Endothelial cell of umbilical vein (primary cell): Measurements from ENCODE around the gene RUNX2. TPM values are rescaled to one million over a fixed set of nuclear protein-coding genes. Genes with fewer than 3 reads are reported as not detected.

Source experiments
- BruUV-seq: library from RNA; stranded (reverse); fragments of 400-500 nt; replicated peaks from 2 replicates; lab custom pipeline; 2021; lab: Mats Ljungman, UMichigan
- CTCF ChIA-PET: fragments of 300-600, 350-600 bp; sonication (Branson Sonifier 250); formaldehyde crosslinking; loops from one replicate; lab custom pipeline; 2021; ENCODE audit warnings: antibody characterized with exemption, inconsistent platforms; lab: Charles Lee
- POLR2A ChIA-PET: fragments of 300-600, 350-600 bp; sonication (Branson Sonifier 250); formaldehyde crosslinking; loops from one replicate; lab custom pipeline; 2021; ENCODE audit warnings: antibody characterized with exemption, inconsistent platforms; lab: Charles Lee
- DNase-seq: peaks from one replicate; pipeline ENCODE4 v3.0.0-alpha.2; 2011; ENCODE audit warnings: low read depth, low spot score
- FAIRE-seq: peaks from 2 replicates; lab custom pipeline; 2011; peaks lifted over from hg19 to GRCh38; lab: Jason Lieb, UNC
- H2AFZ ChIP-seq: 2 replicates; pipeline ENCODE4 v1.6.0; 2012; ENCODE audit warnings: low read depth, low read length, control low read depth, inconsistent platforms
- H3K27ac ChIP-seq: 2 replicates; pipeline ENCODE4 v1.5.1; 2011; ENCODE audit warnings: low read depth, mild to moderate bottlenecking, control low read depth, low read length, moderate library complexity; ENCODE audit not compliant: insufficient read depth
- H3K27me3 ChIP-seq, 2 experiments: 2 replicates each; pipeline versions ENCODE4 v1.6.0 to v1.6.1; 2011; ENCODE audit warnings: low read length in 2 of 2, mixed read lengths in 1 of 2; ENCODE audit not compliant: control insufficient read depth in 2 of 2, insufficient read depth in 2 of 2
- H3K36me3 ChIP-seq, 2 experiments: 2 replicates in 1 of 2; 3 replicates in 1 of 2; pipeline ENCODE4 v1.5.1; 2011; ENCODE audit warnings: low read length in 2 of 2, mild to moderate bottlenecking in 1 of 2, moderate library complexity in 1 of 2; ENCODE audit not compliant: control insufficient read depth in 2 of 2, insufficient read depth in 2 of 2; ENCODE audit errors: extremely low read depth in 1 of 2
- H3K4me1 ChIP-seq: 3 replicates; pipeline ENCODE4 v1.5.1; 2011; ENCODE audit warnings: mild to moderate bottlenecking, low read length; ENCODE audit not compliant: control insufficient read depth, insufficient read depth; ENCODE audit errors: extremely low read depth
- H3K4me2 ChIP-seq: 2 replicates; pipeline ENCODE4 v1.6.1; 2011; ENCODE audit warnings: low read length, control low read depth, mixed read lengths; ENCODE audit not compliant: insufficient read depth
- H3K4me3 ChIP-seq, 3 experiments: fragments of 200-600 bp in 1 of 3; sonication (generic), shearing (Covaris generic) in 1 of 3; replicated peaks in 1 of 3; 2 replicates each; pipeline ENCODE4 v1.5.1; 2011 to 2016; ENCODE audit warnings: control low read depth in 3 of 3, low read length in 3 of 3, mild to moderate bottlenecking in 2 of 3, inconsistent platforms in 1 of 3, low read depth in 1 of 3, moderate library complexity in 1 of 3; ENCODE audit not compliant: insufficient read depth in 1 of 3
- H3K79me2 ChIP-seq: 2 replicates; pipeline ENCODE4 v1.6.0; 2012; ENCODE audit warnings: low read length, inconsistent platforms; ENCODE audit not compliant: control insufficient read depth, insufficient read depth
- H3K9ac ChIP-seq: replicated peaks from 2 replicates; pipeline ENCODE3; 2011; ENCODE audit warnings: low read length, control low read depth; ENCODE audit not compliant: insufficient read depth; ENCODE audit errors: extremely low read depth
- H3K9me1 ChIP-seq: replicated peaks from 3 replicates; pipeline ENCODE4 v1.6.0; 2011; ENCODE audit warnings: mild to moderate bottlenecking, low read length; ENCODE audit not compliant: control insufficient read depth, insufficient read depth; ENCODE audit errors: extremely low read depth
- H3K9me3 ChIP-seq: replicated peaks from 2 replicates; pipeline ENCODE4 v1.5.1; 2012; ENCODE audit warnings: low read length, inconsistent platforms; ENCODE audit not compliant: control insufficient read depth, insufficient read depth
- H4K20me1 ChIP-seq: replicated peaks from 2 replicates; pipeline ENCODE3; 2011; ENCODE audit warnings: mild to moderate bottlenecking, low read length; ENCODE audit not compliant: control insufficient read depth, insufficient read depth; ENCODE audit errors: extremely low read depth
- EZH2 ChIP-seq: IDR thresholded peaks from 2 replicates; pipeline ENCODE4 v1.6.1; 2012; ENCODE audit warnings: borderline replicate concordance, low read depth, mild to moderate bottlenecking, moderate library complexity, low read length, inconsistent platforms; ENCODE audit not compliant: severe bottlenecking
- FOS ChIP-seq: IDR thresholded peaks from 2 replicates; pipeline ENCODE4 v1.6.1; 2011; ENCODE audit warnings: mild to moderate bottlenecking, low read length, moderate library complexity, borderline replicate concordance; ENCODE audit not compliant: insufficient read depth
- GATA2 ChIP-seq: IDR thresholded peaks from 2 replicates; pipeline ENCODE4 v1.7.0; 2011; ENCODE audit warnings: low read depth, mild to moderate bottlenecking, moderate library complexity, mixed read lengths, low read length; ENCODE audit not compliant: insufficient read length, insufficient read depth
- JUN ChIP-seq: IDR thresholded peaks from 2 replicates; pipeline ENCODE4 v1.6.1; 2011; ENCODE audit warnings: borderline replicate concordance, low read depth; ENCODE audit not compliant: insufficient read length, insufficient read depth
- MYC ChIP-seq: IDR thresholded peaks from one replicate; pipeline ENCODE4 v1.6.1; 2011; ENCODE audit warnings: mild to moderate bottlenecking, low read depth, low read length
- POLR2A ChIP-seq: IDR thresholded peaks from 2 replicates; pipeline ENCODE4 v1.6.1; 2012; ENCODE audit warnings: low read depth, mild to moderate bottlenecking, control low read depth, low read length
- POLR2AphosphoS5 ChIP-seq: IDR thresholded peaks from 2 replicates; pipeline ENCODE4 v1.6.1; 2012; ENCODE audit warnings: low read depth, mild to moderate bottlenecking, control low read depth, low read length, moderate library complexity; ENCODE audit not compliant: insufficient read depth
- dilution Hi-C: fragments of 300-500 bp; cut with MboI; formaldehyde crosslinking; loops from one replicate; pipeline ENCODE4 v1.15.0; 2019; ENCODE audit warnings: low sequenced_read_pairs; ENCODE audit not compliant: extremely low pct_ligation_motif_present
- intact Hi-C: fragments of 100-400 bp; cut with micrococcal nuclease; formaldehyde crosslinking; loops from one replicate; pipeline ENCODE4 v1.10.0; 2022
- polyA plus RNA-seq, 4 experiments: library from polyadenylated mRNA; depleted of rRNA in 3 of 4; stranded (reverse) in 3 of 4; unstranded in 1 of 4; fragments of >200 nt; gene quantifications; 2 replicates each; pipeline versions ENCODE4 v1.2.1 to v1.2.3, GENCODE V29; 2011 to 2012; ENCODE audit warnings: missing spikeins in 1 of 4
- total RNA-seq: library from RNA; stranded (reverse); gene quantifications from 2 replicates; pipeline ENCODE4 v1.2.3, GENCODE V29; 2021
- TF ChIP-seq, protein P1 (sequence below): IDR thresholded peaks from 2 replicates; pipeline ENCODE4 v1.6.1; 2011; ENCODE audit not compliant: insufficient read depth, insufficient read length
- TF ChIP-seq, protein P2 (sequence below), 2 donors: IDR thresholded peaks; 1 replicate in 1 of 2; 2 replicates in 1 of 2; pipeline ENCODE4 v1.5.1; 2011; ENCODE audit warnings: low read length in 2 of 2, mild to moderate bottlenecking in 2 of 2, moderate library complexity in 2 of 2, control low read depth in 1 of 2, inconsistent platforms in 1 of 2, low read depth in 1 of 2; ENCODE audit not compliant: insufficient read depth in 1 of 2; ENCODE audit errors: extremely low read depth in 1 of 2

Gene RUNX2
- total and polyA plus RNA-seq, 2 donors (not counting 3 experiments of a cell fraction or from before 2014, with no cell fraction given): 0.06 TPM; not detected in 1

DNA sequence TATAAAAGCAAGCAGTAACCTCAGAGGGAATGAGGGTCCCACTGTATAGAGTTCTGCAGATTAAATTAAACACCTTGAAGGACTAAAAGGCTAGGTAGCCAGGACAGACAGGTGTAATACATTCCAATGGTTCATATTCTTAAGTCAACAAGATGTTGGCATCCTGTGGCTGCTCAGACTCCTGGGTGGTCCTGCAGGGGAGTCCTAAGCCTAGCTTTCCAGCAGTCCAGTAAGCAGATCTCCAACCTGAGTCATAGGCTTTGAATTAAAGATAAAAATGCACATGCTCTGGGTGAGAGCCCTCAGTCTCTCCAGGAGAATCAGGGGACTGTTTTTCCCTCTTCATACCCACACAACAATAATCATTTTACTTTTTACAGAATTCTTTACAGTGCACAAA is 356.9 kb downstream of the RUNX2 start:
- H3K4me3 ChIP-seq: no peak overlapping the region
- BruUV-seq: no TSS peak
- H3K36me3 ChIP-seq: no peaks in the 10 kb centered on the region
- H3K27me3 ChIP-seq: peaks cover 2 to 6% of the 10 kb centered on the region in 2 experiments
- H3K27ac ChIP-seq: no peak overlapping the region
- DNase-seq (no peak), FAIRE-seq (no peak)
- intact Hi-C loops: no loop called here
- no peak for TF ChIP-seq POLR2AphosphoS5
- TF ChIP-seq POLR2A: no peak
- TF ChIP-seq, protein P1, sequence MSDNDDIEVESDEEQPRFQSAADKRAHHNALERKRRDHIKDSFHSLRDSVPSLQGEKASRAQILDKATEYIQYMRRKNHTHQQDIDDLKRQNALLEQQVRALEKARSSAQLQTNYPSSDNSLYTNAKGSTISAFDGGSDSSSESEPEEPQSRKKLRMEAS: no peak
- no peak for TF ChIP-seq FOS
- no peak for TF ChIP-seq JUN
- TF ChIP-seq MYC: no peak
- TF ChIP-seq, protein P2, sequence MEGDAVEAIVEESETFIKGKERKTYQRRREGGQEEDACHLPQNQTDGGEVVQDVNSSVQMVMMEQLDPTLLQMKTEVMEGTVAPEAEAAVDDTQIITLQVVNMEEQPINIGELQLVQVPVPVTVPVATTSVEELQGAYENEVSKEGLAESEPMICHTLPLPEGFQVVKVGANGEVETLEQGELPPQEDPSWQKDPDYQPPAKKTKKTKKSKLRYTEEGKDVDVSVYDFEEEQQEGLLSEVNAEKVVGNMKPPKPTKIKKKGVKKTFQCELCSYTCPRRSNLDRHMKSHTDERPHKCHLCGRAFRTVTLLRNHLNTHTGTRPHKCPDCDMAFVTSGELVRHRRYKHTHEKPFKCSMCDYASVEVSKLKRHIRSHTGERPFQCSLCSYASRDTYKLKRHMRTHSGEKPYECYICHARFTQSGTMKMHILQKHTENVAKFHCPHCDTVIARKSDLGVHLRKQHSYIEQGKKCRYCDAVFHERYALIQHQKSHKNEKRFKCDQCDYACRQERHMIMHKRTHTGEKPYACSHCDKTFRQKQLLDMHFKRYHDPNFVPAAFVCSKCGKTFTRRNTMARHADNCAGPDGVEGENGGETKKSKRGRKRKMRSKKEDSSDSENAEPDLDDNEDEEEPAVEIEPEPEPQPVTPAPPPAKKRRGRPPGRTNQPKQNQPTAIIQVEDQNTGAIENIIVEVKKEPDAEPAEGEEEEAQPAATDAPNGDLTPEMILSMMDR (IDR thresholded peaks at IDR 0.05; ENCODE audit: extremely low read depth in 1 of 2, insufficient read depth in 1 of 2, low read depth in 1 of 2, low read length in 2 of 2): no peak
- no peak for TF ChIP-seq EZH2
- no peak for TF ChIP-seq GATA2
- H3K79me2 ChIP-seq: no peaks in the 10 kb centered on the region
- no peaks in the 10 kb centered on the region for H4K20me1 ChIP-seq
- no peaks in the 10 kb centered on the region for H3K9me1 ChIP-seq
- no peaks in the 10 kb centered on the region for H3K9me3 ChIP-seq
- ChIA-PET POLR2A (no interaction called here), CTCF (no interaction called here)
- no peak overlapping the region for H3K4me2 ChIP-seq
- no peaks in the 10 kb centered on the region for H3K4me1 ChIP-seq
- dilution Hi-C loops: no loop called here
- H3K9ac ChIP-seq: no peak overlapping the region
- no peak overlapping the region for H2AFZ ChIP-seq
